ENCODE measurements around the gene FBP1. TPM values are rescaled to one million over a fixed set of nuclear protein-coding genes. Genes with fewer than 3 reads are reported as not detected.

The FBP1 gene
- total RNA-seq, 1 donor from 2014 or later: 1.0 TPM

DNA sequence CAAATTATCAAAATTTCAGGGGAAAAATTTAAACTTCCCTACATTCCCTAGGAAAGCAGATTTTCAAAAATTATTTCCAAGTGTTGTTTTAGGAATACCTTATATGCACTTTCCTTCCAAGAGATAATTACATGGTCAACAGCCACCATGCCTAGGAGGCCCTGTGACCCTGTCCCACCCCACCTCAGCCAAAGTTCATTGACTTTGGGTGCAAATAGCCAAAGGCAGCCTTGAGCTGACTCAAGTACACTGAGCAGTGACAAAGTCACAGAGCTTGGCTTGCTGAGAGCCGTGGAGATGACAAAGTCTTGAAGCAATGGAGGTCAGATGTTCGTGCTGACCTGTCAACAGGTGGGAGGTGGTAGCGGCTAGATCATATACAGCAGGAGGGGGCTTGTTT, 24.3 kb upstream of the FBP1 start:
- ATAC-seq (no peak), DNase-seq (ENCODE audit: missing footprints) (no peak)
- intact Hi-C loops (cut with DNase I): loop anchor here (10.0 kb wide), 1 partner anchor 601 kb away; no protein-coding TSS in a partner anchor

DNA sequence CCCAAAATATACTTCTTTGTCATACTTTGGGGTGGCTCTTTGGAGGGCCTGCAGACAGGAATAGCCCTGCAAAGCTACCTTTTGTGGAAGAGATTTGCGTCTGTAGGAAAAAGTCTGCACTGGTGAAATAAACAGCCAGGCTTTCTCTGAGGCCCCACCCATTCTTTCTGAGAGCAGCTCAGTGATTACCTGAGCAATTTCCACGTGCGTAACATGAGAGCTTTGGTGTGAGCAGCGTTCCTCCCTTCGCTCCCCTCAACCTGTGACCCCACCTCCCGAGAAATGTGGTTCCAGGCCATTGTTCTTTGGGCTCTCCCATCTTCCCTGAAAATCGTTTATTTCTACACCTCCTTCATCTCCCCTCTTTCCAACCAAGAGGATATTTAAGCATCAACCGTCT, 23.8 kb upstream of the FBP1 start:
- DNase-seq (ENCODE audit: missing footprints): no peak
- no peak for ATAC-seq
- intact Hi-C loops (cut with DNase I): loop anchor here (10.0 kb wide), 1 partner anchor 602 kb away; no protein-coding TSS in a partner anchor

DNA sequence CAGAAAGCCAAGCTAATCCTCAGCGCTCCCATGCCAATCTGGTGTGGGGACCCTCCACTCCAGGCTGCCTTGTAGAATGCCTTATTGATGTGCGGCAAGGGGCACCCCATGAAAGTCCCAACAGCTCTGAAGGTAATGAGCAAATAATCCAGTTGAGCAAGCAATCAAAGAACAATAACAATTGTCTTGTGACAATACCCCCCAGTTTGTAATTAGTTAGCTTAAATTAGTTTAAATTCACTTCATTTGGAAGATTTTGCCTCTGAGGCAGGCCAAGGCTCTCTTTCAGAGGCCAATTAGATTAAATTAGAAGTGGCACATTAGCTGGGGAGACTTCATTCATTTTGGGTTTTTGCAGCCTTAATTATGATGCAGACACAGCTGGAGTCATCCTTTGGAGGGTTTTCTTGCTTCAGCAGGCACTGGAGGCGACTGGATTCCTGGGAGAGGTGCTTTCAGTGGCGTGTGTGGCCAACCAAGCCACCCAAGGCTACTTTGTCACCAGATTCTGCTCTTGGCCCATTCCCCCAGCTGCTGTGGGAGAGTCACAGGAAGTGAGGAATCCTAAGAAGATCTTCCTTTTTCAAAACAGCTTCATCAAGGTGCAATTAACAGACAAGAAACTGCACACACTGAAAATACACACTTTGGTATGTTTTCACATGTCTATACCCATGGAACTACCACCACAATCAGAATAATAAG, 17.9 kb upstream of the FBP1 start:
- DNase-seq (ENCODE audit: missing footprints): no peak
- intact Hi-C loops (cut with DNase I): no loop called here

DNA sequence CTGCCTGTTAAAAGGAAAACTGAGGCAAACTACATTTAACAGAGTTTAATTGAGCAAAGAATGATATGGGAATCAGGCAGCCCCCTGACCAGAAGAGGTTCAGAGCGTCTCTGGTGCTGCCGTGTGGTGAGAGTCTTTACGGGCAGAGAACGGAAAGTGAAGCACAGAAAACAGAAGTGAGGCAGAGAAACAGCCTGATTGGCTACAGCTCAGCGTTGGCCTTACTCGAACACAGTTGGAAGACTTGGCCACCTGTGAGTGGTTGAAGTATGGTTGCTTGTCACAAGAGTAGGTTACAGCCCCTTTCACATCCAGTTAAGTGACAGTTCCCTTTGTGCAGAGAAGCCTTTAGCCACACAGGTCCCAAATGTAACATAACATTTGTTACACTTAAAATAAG, 16.9 kb upstream of the FBP1 start:
- peak; percentile 67 for ATAC-seq
- intact Hi-C loops (cut with DNase I): no loop called here
- no peak for DNase-seq (ENCODE audit: missing footprints)

More for the DNA sequence above, 17.9 kb upstream of the FBP1 start:
- ATAC-seq: no peak

DNA sequence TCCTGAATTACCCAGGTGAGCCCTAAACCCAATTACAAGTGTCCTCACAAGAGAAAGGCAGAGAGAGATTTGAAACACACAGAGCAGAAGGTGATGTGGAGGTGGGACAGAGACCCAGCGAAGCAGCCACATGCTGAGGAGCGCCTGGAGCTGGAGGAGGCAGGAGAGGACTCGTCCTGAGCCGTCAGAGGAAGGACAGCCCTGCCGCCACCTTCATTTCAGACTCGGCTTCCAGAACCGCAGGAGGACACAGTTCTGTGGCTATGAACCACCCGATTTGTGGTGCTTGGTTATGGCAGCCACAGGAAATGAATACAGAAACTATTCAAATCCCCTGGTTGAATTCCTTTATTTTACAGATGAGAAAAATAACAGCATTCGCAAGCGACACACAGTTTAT, 16.4 kb upstream of the FBP1 start:
- DNase-seq (ENCODE audit: missing footprints) (no peak), ATAC-seq (no peak)

DNA sequence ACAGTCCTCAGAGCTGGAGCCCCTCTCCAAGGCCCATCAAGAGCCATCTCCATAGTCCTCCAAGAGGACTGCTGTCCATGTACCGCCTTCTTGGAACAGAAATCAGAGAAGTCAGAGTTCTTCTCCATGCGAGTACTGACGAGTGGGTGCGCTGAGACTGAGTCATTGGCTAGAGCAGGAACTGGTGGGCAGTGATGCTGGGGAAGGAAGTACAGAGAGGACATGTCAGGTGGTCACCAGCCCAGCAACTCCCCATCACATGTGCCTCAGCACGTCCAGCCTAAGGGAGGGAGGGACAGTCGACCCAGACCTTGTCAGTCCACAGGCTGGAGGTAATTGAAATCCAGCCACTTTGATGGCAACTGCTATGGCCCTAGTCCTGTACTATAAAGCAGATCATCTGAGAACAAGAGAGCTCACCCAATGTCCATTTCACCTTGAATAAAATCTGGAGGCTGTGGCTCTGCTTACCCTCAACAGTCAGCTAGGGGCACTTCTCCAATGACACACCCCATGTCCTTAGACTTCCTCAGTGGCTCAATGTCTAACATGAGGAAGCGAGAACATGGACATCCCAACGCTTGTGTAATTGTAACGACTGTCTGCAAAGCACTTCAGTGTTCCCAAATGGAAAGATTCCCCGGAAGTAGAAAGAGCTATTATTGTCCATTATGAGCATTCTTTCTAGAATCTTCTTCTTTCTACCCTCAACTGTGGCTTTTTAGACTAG, 15.0 kb upstream of the FBP1 start:
- no peak for DNase-seq (ENCODE audit: missing footprints)
- intact Hi-C loops (cut with DNase I): no loop called here
- peak; percentile 47 for ATAC-seq

More for the DNA sequence above, 16.4 kb upstream of the FBP1 start:
- intact Hi-C loops (cut with DNase I): no loop called here

DNA sequence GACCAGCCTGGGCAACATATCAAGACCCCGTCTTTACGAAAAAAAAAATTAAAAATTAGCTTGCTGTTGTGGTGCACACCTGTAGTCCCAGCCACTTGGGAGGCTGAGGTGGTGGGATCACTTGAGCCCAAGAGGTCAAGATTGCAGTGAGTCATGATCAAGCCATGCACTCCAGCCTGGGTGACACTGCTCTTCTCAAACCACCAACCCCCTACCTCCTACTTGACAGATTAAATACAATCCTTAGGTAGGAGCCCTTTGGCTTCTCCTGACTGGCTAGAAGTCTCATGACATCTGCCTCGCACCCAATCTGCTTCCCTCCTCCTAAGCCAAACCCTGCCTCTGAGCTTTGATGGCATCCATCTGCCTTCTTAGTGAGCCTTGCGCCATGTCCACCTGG, 11.6 kb upstream of the FBP1 start:
- ATAC-seq (no peak), DNase-seq (ENCODE audit: missing footprints) (no peak)
- intact Hi-C loops (cut with DNase I): no loop called here

DNA sequence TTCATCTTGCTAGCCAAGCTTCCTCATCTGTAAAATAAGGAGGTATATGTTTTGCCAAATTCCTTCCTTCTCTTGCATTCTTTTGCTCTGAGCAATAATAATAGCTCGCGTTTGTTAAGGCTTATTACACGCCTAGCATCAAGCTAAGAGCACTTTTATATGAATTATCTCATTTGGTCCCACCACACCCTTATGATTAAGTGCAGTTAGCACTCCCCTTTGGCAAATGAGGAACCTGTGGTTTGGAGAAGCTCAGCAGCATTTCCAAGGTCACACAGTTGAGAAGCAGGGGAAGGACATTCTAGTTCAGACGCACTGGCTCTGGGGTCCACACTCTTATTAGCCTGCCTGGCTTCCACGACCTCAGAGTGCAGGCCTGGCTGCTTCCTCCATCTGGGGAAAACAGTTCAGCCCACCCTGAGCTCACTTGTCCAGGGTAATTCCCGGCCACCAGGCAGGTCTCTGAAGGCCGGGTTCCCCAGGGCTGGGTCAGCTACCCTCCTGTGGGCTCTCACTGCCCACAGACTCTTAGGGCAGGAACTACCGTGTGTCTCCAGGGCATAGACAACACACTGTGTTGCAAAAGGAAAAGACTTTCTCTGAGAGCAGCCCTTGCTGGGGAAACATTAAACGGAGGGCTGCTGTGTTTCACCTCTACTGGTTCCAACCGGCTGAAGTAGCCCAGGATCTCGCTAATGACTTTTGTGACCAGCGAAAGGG, 9.9 kb upstream of the FBP1 start:
- intact Hi-C loops (cut with DNase I): no loop called here
- DNase-seq (ENCODE audit: missing footprints) (no peak), ATAC-seq (no peak)

DNA sequence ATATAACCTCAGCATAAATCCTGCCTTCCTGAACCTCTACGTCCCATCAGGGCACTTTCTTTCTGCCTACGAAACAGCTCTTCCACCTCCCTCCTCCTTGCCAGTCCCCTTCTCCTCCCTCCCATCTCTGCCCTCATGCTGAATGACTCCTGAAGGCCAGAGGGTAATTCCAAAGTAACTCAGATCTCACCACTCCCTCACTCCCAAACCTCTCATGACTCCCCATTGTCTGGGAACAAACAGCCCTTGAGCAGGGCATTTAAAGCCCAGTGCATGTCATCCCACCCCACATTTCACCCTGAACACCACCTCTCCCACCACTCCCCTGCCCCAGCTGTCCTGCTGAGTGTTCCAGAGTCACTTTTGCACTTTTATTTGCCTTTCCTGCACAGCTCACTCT, 8.9 kb upstream of the FBP1 start:
- intact Hi-C loops (cut with DNase I): no loop called here
- ATAC-seq (no peak), DNase-seq (ENCODE audit: missing footprints) (no peak)

DNA sequence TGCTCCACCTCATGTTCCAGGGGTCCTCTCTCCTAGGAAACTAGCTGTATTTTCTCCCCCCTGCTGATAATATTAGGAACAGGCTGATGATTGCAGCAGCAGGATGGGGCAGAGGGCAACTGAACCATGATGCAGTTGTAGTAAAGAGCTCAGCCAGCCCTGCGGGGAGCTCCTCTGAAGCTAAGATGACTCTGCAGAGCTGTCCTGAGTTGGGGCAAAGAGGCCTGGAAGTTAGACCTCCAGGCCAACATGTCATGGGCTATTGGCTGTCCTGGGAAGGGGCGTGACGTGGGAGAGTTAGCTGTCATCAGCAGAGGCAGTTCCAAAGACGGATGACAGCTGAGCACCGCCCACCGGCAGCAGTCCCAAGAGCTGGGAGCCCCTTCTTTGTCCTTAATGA, 6.6 kb upstream of the FBP1 start:
- ATAC-seq (no peak), DNase-seq (ENCODE audit: missing footprints) (no peak)
- intact Hi-C loops (cut with DNase I): no loop called here

DNA sequence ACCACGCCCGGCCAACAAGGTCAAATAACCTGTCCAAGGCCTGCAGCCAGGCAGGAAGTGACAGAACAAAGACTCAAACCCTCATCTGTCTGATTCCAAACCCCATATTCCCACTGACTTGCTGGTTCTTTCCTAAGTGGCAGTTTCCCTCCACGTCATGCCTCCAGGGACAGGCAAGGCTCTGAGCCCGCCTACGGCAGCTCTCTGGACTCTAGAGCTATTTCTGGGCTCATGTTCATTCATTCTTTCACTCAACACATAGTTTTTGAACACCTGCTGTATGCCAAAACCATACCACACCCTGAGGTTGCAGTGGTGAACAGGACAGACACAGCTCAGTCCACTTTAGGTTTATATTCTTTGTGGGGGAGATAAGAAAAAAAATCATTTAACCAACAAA, 5.2 kb upstream of the FBP1 start:
- DNase-seq (ENCODE audit: missing footprints) (no peak), ATAC-seq (peak; percentile 77)
- intact Hi-C loops (cut with DNase I): no loop called here

DNA sequence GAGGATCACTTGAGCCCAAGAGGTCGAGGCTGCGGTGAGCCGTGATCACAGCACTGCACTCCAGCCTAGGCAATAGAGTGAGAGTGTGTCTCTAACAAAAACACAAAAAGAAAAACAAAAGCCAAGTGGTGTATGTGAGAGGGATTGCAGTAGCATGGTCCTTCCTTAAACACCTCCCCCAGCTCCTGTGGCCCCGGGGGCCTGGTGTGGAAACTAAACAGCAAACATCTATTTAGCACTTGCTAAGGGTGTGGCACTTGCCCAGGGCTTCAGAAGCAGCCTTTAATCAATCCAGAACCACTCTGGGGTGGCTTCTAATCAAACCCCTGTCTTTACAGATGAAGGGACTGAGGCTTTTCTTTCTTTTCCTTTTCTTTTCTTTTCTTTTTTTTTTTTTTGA, 4.4 kb upstream of the FBP1 start:
- DNase-seq (ENCODE audit: missing footprints): no peak
- intact Hi-C loops (cut with DNase I): no loop called here
- ATAC-seq: no peak

DNA sequence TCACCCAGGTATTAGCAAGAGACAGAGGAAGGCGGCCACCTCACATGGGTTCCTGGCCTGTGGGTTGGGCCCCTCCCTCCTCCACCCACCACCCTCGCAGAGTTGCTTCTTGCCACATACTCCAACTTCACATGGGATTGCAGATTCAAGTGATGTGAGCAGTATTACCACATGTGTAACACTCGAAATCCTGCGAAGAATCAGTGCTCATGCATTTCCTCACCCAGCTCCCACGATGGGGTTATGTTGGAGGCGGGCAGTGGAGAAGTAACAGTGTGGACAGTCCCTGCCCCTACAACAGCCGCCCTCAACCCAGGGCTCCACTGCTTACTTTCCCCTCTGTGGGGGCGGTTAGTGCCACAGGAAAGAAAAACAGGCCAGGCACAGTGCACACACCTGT, 3.9 kb upstream of the FBP1 start:
- intact Hi-C loops (cut with DNase I): no loop called here
- ATAC-seq: no peak

DNA sequence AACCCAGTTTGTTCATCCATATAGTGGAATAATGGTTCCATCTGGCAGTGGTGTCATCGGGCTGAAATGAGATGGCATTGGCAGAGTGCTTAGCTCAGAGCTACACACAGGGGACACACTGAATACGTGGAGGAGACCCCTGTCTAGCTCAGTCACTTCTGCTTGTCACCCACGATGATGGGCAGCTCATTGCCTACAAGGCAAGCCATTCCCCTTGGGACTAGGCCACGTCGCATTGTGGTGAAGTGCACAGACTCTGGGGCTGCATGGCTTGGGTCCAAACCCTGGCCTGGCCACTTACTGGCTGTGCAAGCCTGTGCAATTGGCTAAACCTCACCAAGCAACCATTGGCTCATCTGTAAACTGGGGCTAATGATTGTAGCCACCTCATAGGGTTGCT, 3.2 kb upstream of the FBP1 start:
- no peak for DNase-seq (ENCODE audit: missing footprints)
- intact Hi-C loops (cut with DNase I): no loop called here
- no peak for ATAC-seq

More for the DNA sequence above, 3.9 kb upstream of the FBP1 start:
- DNase-seq (ENCODE audit: missing footprints): no peak

DNA sequence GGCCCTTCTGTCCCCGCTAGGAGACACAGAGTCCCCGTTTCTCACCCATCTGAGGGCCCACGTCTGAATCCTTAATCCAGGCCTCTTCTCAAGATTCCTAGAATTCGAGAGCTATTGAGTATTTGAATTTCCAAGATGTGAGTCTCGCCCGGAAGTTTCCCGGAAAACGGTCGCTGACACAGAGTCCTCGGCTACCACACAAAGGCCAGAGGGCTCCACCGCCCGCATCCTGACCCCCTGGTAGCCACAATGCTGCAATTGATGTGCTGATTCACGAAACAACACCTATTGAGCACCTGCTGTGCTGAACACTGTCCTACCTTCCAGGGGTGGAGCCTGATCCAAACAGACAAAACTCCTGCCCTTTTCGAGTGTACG, 670 bp upstream of the FBP1 start:
- intact Hi-C loops (cut with DNase I): no loop called here
- DNase-seq (ENCODE audit: missing footprints) (no peak), ATAC-seq (no peak)

DNA sequence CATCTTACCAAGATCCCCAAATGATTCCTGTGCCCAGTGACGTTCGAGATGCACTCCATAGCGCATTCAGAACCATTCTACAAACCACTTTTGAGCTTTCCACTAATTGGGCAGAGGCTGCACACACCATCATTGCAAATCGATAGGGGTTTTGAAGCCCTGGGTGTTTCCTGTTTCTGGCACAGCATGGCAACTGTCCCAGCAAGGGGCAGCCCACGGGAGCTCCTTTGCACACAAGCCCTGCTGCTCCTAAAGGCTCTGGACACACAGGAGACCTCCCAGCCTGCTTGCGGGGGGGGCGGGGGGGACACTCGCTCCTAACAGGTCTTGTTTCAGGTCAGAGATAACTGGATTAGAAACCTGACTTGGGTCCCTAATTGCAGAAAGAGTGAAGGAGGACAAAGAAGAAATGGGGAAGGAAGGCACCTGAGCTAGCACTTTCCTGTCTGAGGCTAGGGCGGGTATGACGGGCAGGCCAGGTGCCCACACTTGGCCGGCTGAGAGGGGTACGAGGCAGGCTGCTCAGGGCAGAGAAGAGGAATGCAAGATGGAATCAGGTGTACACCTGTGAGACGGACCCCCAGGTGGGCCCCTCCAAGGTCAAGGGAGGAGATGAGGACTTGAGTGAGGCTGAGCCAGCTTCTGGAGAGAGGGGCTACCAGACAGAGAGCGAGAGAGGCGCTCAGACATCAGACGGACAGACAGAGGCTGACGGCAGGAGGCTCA, 820 bp downstream of the FBP1 start:
- ATAC-seq (no peak), DNase-seq (ENCODE audit: missing footprints) (no peak)
- intact Hi-C loops (cut with DNase I): no loop called here

DNA sequence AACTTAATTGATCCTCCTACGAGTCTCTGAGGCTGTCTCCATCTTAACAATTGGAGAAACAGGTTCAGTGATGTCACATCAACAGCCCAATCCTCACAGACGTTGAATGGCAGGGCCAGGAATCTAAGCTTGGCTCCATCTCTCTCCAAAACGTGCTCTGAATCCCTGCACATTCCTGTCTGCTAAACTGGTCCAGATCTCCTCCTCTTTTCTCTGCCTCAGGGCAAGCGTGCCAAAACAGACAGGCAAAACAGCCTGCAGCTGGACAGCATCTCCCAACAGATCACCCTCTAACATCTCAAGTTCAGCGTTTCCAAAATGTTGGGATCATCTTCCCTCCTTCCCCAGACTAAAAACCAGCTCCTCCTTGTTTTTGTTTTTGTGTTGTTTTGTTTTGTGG, 6.6 kb downstream of the FBP1 start:
- DNase-seq (ENCODE audit: missing footprints): no peak
- ATAC-seq: no peak
- intact Hi-C loops (cut with DNase I): no loop called here

DNA sequence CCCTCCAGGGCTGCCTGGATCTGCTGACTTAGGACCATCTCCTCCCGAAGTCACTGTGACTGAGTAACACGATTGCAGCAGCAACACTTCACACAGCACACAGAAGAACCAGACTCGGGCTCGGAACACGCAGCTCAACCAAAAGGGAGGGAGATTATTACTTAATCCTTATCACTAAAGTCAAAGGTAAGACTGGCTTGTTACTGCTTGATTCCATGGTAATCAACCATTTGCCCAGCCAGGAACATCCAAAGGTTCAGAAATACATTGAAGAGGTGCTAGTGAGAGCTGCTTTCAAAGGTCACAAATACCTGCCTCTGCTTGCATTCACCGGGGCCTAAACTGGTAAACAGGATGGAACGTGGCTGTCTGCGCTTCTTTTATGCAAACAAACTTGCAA, 7.7 kb downstream of the FBP1 start:
- intact Hi-C loops (cut with DNase I): no loop called here

DNA sequence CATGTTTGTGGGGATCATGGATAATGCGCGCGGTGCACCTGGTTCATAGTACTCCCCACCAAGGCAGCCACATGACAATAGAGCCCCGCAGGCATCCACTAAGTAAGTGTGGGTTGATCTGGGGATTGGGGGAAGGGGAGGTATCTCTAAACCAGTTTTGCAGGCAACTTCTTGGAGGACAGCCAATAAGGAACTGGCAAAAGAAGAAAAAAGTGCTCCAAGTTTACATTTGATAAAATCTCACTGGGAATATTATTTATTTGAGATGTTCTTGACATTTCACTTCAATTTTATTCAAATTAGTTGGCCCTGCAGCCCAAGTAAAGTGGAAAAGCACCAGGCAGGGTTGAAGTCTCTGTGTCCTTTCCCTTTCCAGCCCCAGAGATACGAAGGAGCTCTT, 8.5 kb downstream of the FBP1 start:
- ATAC-seq (no peak), DNase-seq (ENCODE audit: missing footprints) (no peak)
- intact Hi-C loops (cut with DNase I): no loop called here

More for the DNA sequence above, 7.7 kb downstream of the FBP1 start:
- DNase-seq (ENCODE audit: missing footprints) (no peak), ATAC-seq (no peak)
